Astrocyte (in vitro differentiated cells and primary cell): Measurements from ENCODE around the gene AANAT.

Source experiments
- EZH2 ChIP-seq: IDR thresholded peaks from 2 replicates; pipeline ENCODE4 v1.6.1; 2012; ENCODE audit warnings: mild to moderate bottlenecking, low read length, inconsistent platforms; ENCODE audit not compliant: insufficient read depth
- TF ChIP-seq, protein P1 (sequence below): IDR thresholded peaks from 2 replicates; pipeline ENCODE4 v1.5.1; 2011; ENCODE audit warnings: low read depth, mild to moderate bottlenecking, inconsistent platforms, low read length, moderate library complexity; ENCODE audit not compliant: insufficient read depth

DNA sequence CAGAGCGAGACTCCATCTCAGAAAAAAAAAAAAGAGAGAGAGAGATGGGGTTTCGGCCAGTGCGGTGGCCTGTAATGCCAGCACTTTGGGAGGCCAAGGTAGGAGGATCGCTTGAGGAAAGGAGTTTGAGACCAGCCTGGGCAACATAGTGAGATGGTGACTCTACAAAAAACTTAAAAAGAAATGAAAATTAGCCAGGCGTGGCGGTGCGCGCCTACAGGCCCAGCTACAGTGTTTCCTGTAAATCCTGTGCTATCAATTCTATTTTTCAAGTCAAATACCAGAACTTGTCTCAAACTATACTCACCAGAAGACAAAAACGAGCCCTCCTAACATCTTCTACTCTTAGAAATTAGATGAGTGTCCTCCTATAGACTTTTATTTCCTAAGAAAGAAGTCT is 33.7 kb upstream of the AANAT start:
- TF ChIP-seq, protein P1, sequence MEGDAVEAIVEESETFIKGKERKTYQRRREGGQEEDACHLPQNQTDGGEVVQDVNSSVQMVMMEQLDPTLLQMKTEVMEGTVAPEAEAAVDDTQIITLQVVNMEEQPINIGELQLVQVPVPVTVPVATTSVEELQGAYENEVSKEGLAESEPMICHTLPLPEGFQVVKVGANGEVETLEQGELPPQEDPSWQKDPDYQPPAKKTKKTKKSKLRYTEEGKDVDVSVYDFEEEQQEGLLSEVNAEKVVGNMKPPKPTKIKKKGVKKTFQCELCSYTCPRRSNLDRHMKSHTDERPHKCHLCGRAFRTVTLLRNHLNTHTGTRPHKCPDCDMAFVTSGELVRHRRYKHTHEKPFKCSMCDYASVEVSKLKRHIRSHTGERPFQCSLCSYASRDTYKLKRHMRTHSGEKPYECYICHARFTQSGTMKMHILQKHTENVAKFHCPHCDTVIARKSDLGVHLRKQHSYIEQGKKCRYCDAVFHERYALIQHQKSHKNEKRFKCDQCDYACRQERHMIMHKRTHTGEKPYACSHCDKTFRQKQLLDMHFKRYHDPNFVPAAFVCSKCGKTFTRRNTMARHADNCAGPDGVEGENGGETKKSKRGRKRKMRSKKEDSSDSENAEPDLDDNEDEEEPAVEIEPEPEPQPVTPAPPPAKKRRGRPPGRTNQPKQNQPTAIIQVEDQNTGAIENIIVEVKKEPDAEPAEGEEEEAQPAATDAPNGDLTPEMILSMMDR: no peak
- no peak for TF ChIP-seq EZH2
